ENCODE results near the gene QSOX2.
A peak's percentile ranks its signal among the peaks of the same experiment; 100 is the strongest.

The QSOX2 gene

GRCh38 chr9:136251264-136252115, 5.9 kb upstream of the QSOX2 start:
- DNase-seq (ENCODE audit: low spot score) = no peak

- DNase-seq (ENCODE audit: low spot score) = no peak
Measured at GRCh38 chr9:136250676-136251075, 5.1 kb upstream of the QSOX2 start.

- no peak for DNase-seq (ENCODE audit: low spot score)
Measured at GRCh38 chr9:136249877-136250559, 4.4 kb upstream of the QSOX2 start.

- no peak for DNase-seq (ENCODE audit: low spot score)
Measured at GRCh38 chr9:136248951-136249876, 3.6 kb upstream of the QSOX2 start.

- no peak for DNase-seq (ENCODE audit: low spot score)
Measured at GRCh38 chr9:136247947-136248637, 2.5 kb upstream of the QSOX2 start.

- DNase-seq (ENCODE audit: low spot score) = no peak
Measured at GRCh38 chr9:136247551-136247916, 1.9 kb upstream of the QSOX2 start.

GRCh38 chr9:136246849-136247550, 1.4 kb upstream of the QSOX2 start:
- no peak for DNase-seq (ENCODE audit: low spot score)

GRCh38 chr9:136244969-136245218, 718 bp downstream of the QSOX2 start:
- no peak for DNase-seq (ENCODE audit: low spot score)

- no peak for DNase-seq (ENCODE audit: low spot score)
Measured at GRCh38 chr9:136244122-136244968, 1.3 kb downstream of the QSOX2 start.

GRCh38 chr9:136243631-136244030, 2.0 kb downstream of the QSOX2 start:
- no peak for DNase-seq (ENCODE audit: low spot score)

- peak; percentile 75 for DNase-seq (ENCODE audit: low spot score)
Measured at GRCh38 chr9:136242918-136243525, 2.6 kb downstream of the QSOX2 start.

- DNase-seq (ENCODE audit: low spot score) = no peak
Measured at GRCh38 chr9:136242248-136242647, 3.4 kb downstream of the QSOX2 start.

- peak; percentile 61 for DNase-seq (ENCODE audit: low spot score)
Measured at GRCh38 chr9:136241542-136241941, 4.1 kb downstream of the QSOX2 start.

GRCh38 chr9:136240941-136241340, 4.7 kb downstream of the QSOX2 start:
- no peak for DNase-seq (ENCODE audit: low spot score)

- peak; percentile 74 for DNase-seq (ENCODE audit: low spot score)
Measured at GRCh38 chr9:136239983-136240330, 5.7 kb downstream of the QSOX2 start.

- no peak for DNase-seq (ENCODE audit: low spot score)
Measured at GRCh38 chr9:136239135-136239982, 6.3 kb downstream of the QSOX2 start.

- no peak for DNase-seq (ENCODE audit: low spot score)
Measured at GRCh38 chr9:136238342-136238732, 7.3 kb downstream of the QSOX2 start.

- peak; percentile 92 for DNase-seq (ENCODE audit: low spot score)
Measured at GRCh38 chr9:136237486-136238341, 7.9 kb downstream of the QSOX2 start.
